GM19452 (cell line): ENCODE results near the gene RRAGD.

Experiments
- ATAC-seq: cut with Tn5 transposase; IDR thresholded peaks from one replicate; pipeline ENCODE4 v1.9.1; 2021; ENCODE audit not compliant: unreplicated experiment

RRAGD gene

GRCh38 chr6:89378628-89379027 lies 33.4 kb downstream of the RRAGD start:
- no peak for ATAC-seq

- ATAC-seq: peak; percentile 76
Observed at GRCh38 chr6:89375427-89376267, 36.4 kb downstream of the RRAGD start.

GRCh38 chr6:89372506-89372901 lies 39.6 kb downstream of the RRAGD start:
- ATAC-seq: peak; percentile 43

DNA sequence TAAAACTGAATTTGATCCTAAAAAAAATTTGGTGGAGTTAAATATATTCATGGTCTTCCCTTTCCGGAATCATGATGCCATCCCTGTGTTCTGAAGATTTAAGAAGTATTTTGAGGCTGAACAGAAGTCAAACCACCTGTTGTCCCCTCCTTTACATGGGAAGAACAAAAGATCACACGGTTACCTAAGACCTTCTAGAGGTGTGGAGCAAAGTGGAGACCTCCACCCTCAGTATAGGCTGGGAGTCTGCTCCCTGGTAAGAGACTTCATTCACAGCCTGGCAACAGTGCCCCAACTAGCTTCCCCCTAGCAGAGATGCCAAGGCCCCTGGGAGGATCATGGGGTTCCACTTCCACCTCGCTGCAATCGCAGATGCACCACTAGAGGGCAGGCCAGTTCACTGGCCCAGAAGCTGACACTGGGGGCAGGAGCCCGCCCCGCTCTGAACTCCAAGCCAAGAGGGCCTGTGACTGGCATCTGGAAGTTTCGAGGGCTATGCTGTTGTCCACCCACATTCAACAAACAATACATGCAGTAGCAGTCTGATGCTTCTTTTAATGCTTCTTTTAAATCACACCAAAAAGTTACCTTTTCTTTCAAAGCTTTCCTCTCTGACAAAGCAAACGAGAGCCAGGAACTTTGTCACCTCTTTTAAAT lies 40.1 kb downstream of the RRAGD start:
- peak; percentile 65 for ATAC-seq

DNA sequence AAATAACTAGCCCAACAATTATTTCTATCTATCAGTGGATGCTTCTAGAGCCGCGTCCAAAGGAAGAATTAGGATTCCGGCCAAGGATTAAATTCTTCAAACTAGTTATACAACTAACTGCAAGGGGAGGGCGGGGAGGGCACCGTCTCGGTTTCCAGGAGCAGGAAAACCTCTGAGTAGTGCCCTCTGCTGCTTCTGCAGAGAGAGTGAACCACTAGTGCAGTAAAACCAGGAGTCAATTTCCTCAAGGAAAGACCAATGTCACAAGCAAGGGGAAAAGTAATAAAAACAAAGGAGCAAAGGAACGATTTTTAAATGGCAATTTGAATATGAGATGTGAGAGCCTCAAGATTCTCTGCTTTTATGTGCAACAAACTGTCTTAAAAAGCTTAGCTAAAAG lies 43.1 kb downstream of the RRAGD start:
- no peak for ATAC-seq

DNA sequence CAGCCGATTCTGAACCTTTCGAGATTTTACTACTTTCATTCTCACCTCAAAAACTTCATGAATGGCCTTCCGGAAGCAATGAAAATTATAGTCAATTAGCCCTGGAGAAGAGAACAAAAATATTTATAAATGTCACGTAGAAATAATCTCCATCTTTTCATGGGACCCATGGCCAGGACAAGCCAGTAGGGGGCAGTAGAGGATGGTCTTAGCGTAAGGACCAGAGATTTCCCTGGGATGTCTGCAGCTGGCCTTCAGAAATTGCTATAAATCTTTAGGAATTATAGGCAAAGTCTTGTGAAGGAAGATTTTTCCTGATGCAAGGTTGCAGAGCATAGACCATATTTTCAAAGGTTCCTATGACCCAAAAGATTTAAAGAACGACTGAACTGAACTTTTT lies 44.0 kb downstream of the RRAGD start:
- ATAC-seq: no peak

DNA sequence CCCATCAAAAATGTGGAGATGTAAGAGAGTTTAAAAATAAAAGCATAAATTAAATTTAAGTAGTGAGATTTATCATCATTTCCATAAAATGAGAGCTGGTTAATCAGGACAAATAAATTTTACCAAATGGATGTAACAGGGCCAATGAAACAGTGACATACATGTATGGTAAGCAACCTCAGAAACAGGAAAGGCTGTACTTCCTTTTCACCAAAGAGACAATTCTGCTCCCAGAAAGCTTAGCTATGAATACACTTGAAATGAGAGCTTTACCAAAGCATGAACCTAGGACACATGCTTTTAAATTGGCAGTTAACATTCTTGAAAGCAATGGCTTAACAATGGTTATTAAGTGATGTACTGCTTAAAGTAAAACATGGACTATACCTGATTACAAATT lies 47.5 kb downstream of the RRAGD start:
- no peak for ATAC-seq

DNA sequence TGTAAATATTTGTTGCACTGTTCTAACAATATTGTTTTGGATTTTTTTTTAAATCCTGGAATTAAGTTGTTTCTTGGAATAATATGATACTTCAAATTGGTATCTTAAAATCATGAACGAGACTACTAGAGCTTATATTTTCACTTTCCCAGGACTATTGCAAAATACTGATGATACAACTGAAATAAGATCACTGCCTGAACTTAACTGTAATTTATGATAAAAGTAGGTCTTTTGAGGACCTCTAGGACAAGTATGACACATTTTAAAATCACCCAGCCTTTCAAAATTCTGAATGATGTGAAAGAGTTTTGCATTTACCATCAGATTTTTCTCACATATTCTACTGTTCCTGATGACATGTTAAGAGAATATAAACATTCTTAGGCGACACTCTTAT lies 50.9 kb downstream of the RRAGD start:
- ATAC-seq: no peak

DNA sequence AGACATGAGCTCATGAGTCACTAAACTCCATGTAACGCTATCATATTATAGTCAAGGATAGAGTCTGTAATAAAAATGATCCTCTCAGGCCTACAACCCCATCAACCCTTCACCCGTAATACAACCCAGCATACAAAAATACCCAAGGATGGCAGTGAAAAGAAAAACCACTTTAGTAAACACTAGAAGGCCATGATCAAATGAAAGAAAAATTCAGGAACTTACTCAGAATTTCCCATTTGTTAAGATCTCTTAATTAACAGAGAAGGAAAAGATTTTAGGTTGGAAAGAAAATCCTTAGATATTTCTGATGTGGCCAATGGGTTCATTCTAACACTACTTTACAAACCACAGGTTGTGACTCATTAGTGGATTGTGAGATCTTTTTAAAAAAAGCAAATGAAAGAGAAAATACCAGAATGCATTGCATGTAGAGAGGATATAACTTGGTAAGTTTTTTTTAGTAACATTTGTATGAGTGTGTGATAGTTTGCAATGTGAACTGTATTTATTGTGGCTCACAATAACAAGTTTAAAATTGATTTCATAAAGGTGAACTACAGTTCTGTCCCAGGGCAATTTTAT lies 51.6 kb downstream of the RRAGD start:
- ATAC-seq: peak; percentile 53

- no peak for ATAC-seq
Observed at GRCh38 chr6:89359561-89359960, 52.5 kb downstream of the RRAGD start.

DNA sequence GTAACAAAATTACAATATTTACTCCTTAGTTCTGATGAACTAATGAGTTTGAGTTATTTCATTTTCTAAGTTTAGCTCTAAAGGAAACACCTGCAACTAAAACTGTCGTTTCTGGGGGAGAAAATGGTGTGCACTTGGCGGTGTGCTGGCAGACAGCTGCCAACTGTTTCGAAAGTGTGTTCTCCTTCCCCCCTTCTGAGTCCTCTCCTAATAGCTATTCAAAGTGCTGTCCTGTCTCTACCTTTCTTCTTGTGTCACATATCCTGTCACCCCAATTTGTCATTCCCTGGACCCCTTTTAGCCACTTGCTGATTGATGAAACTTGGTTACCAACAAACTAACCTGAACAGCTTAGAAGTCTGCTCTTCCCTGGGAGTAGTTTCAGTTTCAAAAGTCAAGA lies 54.7 kb downstream of the RRAGD start:
- peak; percentile 42 for ATAC-seq

GRCh38 chr6:89356642-89357170 lies 55.4 kb downstream of the RRAGD start:
- ATAC-seq: no peak

DNA sequence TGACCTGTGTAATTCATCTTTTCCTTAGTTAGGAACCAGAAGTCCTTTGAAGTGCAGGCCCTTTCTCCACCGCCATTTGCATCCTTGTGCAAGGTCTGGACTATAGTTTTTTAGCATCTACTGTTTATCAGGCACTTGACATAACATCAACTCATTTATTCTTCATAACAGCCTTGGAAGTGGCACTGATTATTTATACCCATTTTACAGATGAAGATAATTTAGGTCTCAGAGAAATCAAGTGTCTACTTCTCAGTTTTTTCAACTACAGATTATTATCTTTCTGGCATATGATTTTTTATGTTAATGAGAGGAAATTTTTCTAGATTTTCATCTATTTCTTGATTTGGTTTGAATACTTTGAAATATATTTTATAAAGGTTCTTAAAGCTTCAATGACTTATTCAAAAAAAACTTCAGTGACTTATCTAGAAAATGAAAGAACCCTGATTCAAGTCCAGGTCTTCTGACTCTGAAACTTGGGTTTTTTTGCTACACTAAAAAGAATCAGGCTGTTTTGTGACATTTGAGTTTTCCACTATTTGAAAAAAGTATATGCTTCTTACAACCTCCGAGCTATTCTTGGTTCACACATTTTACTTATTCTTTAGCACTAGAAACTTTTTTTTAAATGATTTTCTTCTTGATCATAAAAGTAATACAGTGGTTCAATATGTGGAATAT lies 56.4 kb downstream of the RRAGD start:
- ATAC-seq: no peak

- no peak for ATAC-seq
Observed at GRCh38 chr6:89353702-89354392, 58.2 kb downstream of the RRAGD start.

GRCh38 chr6:89353118-89353556 lies 58.9 kb downstream of the RRAGD start:
- ATAC-seq: no peak

GRCh38 chr6:89352278-89353117 lies 59.6 kb downstream of the RRAGD start, which contains the start of gene UBE2J1:
UBE2J1 (minus strand) TSS chr6:89352722; CDS start chr6:89352569, 153 bp downstream.
- peak; percentile 49 for ATAC-seq

DNA sequence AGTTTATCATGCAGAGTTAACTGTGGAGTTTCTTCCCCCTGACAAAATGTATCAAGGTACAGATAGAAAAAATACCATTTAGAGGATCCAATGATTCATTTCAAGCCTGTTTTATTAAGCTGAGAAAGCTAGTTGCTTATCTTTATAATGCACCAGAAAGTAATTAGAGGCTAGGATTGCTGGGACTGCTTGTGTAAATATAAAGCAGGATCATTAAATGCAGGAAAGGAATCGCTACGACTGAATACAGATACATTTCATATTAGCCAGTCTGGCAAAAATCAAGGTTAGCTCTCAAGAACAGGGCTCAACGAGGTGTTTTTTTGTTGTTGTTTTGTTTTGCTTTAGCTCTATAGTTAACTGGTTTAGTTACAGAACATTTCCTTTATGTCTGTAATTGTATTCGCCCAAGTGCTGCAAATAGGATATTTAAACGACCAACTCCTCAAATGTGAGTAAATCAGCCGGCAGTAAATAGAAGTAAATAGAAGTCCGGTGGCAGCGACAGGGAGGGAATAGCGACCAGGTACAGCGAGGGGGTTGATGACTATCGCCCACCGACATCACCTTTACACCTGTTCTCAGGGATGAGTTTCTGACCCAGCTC lies 60.3 kb downstream of the RRAGD start:
- ATAC-seq: no peak

DNA sequence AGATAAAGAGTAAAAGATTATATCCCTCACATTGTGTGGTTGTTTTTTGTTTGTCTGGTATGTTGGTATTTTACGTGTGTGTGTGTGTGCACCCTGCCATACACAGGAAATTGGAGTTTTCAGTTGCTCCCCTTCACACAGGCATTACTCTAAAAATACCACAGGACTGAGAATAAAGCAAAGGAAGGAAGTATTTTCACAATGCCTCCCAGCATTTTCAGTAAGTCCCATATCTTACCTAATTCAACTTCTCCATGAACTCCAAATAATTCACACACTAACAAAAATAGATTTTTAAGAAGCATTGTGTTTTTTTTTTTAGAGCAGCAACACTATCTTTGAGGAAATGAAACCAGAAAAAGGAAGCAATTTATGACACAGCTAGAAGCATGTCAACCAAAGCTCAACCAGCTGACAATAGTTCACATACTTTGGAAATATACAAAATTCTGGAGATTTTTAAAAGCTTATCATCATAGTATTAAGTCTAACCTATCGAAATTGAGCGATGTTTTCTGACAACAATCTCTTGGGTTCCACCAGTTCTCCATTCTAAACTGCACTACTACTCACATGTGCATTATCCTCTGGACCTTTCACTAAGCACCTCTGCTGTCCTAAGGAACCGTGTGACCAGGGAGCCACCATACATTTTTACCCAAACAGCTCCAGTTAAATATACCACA lies 61.6 kb downstream of the RRAGD start:
- ATAC-seq: peak; percentile 44

GRCh38 chr6:89348372-89348771 lies 63.7 kb downstream of the RRAGD start:
- ATAC-seq: no peak
